Liver (tissue), 3 donors: ENCODE measurements around the gene PPIA.

ENCODE experiments used
- CTCF ChIP-seq: fragments of 150-350 bp; IDR thresholded peaks from 2 replicates; pipeline ENCODE4 v1.5.1; 2017; ENCODE audit warnings: improper control_type of control experiment, low read depth, low read length; ENCODE audit not compliant: missing input control
- FOXA2 ChIP-seq: IDR thresholded peaks from 2 replicates; pipeline ENCODE4 v1.6.1; 2016; ENCODE audit warnings: antibody characterized with exemption
- GABPA ChIP-seq, 2 donors: IDR thresholded peaks in 1 of 2; conservative IDR thresholded peaks in 1 of 2; 2 replicates each; pipeline ENCODE4 v1.6.1; 2016; ENCODE audit warnings: antibody characterized with exemption in 2 of 2, mild to moderate bottlenecking in 1 of 2, moderate library complexity in 1 of 2
- JUND ChIP-seq, 2 donors: IDR thresholded peaks; 2 replicates each; pipeline ENCODE4 v1.6.1; 2016; ENCODE audit warnings: antibody characterized with exemption in 2 of 2
- RAD21 ChIP-seq, 2 donors: IDR thresholded peaks; 2 replicates each; pipeline ENCODE4 v1.6.1; 2016; ENCODE audit warnings: antibody characterized with exemption in 2 of 2, mild to moderate bottlenecking in 2 of 2
- RXRA ChIP-seq, 2 donors: IDR thresholded peaks; 2 replicates each; pipeline ENCODE4 v1.6.1; 2017 to 2018; ENCODE audit warnings: antibody characterized with exemption in 2 of 2, mild to moderate bottlenecking in 1 of 2
- SP1 ChIP-seq: IDR thresholded peaks from 2 replicates; pipeline ENCODE4 v1.6.1; 2018; ENCODE audit warnings: antibody characterized with exemption, mild to moderate bottlenecking
- TAF1 ChIP-seq: conservative IDR thresholded peaks from 2 replicates; pipeline ENCODE4 v1.6.1; 2016; ENCODE audit warnings: antibody characterized with exemption, mild to moderate bottlenecking
- YY1 ChIP-seq: IDR thresholded peaks from 2 replicates; pipeline ENCODE4 v1.6.1; 2016; ENCODE audit warnings: antibody characterized with exemption, mild to moderate bottlenecking
- ZBTB33 ChIP-seq: IDR thresholded peaks from 2 replicates; pipeline ENCODE4 v1.6.1; 2016; ENCODE audit warnings: antibody characterized with exemption
- TF ChIP-seq, protein P1 (sequence below): IDR thresholded peaks from 2 replicates; pipeline ENCODE4 v1.6.1; 2016; ENCODE audit warnings: antibody characterized with exemption
- TF ChIP-seq, protein P2 (sequence below): IDR thresholded peaks from 2 replicates; pipeline ENCODE4 v1.6.1; 2016; ENCODE audit warnings: antibody characterized with exemption, mild to moderate bottlenecking
- donor health status: healthy.
- donor health status: healthy.

DNA sequence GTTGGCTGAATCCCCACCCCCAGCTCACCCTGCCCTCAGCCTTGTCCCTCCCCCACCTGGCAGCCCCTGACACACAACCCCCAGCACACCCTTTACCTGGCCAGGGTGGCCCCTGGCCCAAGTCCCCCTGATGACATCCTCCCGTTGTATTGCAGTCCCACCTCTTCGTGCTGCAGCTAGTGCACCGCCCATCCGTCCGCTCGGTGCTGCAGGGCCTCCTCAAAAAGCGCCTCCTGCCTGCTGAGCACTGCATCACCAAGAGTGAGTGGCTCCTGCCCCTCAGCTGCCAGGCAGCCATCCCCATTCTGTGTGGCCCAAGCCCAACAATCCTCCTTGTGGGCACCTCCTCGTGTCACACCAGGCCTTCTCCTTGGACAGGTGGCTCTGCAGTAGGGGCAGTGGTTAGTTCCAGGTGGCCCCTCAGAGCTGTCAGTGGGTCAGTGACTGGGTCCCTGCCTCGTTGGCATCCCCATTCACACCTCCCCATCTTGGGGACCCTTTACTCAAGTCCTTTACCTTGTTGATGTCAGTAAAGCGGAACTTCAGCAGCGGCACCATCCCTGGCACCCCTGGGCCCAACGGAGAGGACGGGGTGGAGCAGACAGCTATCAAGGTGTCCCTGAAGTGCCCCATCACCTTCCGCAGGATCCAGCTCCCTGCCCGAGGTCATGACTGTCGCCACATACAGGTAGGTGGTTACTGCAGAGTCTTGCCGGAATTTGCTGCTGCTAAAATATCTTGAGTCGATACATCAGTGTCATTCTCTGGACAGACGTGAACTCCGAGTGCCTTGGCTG is 33.6 kb upstream of the PPIA start:
- TF ChIP-seq CTCF (no peak), SP1 (no peak), YY1 (no peak), GABPA (IDR thresholded peaks at IDR 0.05 in 1 of 2, conservative IDR thresholded peaks at IDR 0.05 in 1 of 2) (no peak), RAD21 (IDR thresholded peaks at IDR 0.05) (no peak), JUND (IDR thresholded peaks at IDR 0.05) (no peak), TAF1 (no peak), ZBTB33 (no peak), FOXA2 (no peak), RXRA (IDR thresholded peaks at IDR 0.05) (no peak)
- TF ChIP-seq, protein P1, sequence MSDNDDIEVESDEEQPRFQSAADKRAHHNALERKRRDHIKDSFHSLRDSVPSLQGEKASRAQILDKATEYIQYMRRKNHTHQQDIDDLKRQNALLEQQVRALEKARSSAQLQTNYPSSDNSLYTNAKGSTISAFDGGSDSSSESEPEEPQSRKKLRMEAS, result no peak
- TF ChIP-seq, protein P2, sequence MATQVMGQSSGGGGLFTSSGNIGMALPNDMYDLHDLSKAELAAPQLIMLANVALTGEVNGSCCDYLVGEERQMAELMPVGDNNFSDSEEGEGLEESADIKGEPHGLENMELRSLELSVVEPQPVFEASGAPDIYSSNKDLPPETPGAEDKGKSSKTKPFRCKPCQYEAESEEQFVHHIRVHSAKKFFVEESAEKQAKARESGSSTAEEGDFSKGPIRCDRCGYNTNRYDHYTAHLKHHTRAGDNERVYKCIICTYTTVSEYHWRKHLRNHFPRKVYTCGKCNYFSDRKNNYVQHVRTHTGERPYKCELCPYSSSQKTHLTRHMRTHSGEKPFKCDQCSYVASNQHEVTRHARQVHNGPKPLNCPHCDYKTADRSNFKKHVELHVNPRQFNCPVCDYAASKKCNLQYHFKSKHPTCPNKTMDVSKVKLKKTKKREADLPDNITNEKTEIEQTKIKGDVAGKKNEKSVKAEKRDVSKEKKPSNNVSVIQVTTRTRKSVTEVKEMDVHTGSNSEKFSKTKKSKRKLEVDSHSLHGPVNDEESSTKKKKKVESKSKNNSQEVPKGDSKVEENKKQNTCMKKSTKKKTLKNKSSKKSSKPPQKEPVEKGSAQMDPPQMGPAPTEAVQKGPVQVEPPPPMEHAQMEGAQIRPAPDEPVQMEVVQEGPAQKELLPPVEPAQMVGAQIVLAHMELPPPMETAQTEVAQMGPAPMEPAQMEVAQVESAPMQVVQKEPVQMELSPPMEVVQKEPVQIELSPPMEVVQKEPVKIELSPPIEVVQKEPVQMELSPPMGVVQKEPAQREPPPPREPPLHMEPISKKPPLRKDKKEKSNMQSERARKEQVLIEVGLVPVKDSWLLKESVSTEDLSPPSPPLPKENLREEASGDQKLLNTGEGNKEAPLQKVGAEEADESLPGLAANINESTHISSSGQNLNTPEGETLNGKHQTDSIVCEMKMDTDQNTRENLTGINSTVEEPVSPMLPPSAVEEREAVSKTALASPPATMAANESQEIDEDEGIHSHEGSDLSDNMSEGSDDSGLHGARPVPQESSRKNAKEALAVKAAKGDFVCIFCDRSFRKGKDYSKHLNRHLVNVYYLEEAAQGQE, result no peak
